ENCODE measurements around the gene ZRANB1.

Gene ZRANB1

DNA sequence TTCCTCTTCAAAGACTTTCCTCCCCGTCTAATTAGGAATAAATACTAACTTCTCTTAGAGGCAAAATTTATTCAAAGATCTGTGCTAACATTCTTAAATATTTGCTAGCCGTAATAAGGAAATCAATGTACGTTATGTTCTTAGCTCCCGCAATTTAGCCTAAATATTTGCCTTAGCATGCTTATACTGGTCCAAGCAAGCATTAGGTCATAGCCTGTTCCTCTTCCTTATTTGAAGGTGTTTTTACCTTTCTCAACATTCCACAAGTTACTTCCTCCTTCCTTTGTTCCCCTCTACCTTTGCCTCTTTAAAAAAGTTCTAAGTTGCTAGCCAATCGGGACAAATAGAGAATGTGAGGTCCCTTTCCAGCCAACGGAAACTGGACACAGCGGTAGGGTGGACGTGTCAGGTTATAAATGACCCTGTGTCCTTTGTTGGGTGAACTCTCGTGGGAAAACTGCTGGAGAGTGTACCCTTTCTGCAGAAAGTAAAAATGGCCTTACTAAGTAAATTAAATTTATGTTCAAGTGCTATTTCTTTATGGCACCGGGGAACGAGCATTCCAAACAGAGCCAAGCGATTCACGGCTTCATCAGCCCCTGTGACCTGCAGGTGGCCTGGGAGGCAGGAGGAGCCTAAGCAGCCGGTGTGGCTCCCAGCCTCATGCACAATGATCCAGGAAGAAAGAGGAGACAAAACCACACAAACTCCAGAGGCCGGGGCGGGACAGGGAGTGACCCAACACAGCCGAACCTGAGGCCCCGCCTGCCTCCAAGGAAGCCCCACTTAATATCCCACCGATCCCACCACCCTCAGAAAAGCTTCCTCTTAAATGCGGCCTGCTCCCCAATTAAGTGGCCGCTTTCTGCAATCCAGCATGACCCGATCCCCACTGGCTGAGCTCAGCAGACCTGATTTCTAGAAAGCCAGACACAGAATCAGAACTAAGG, 67.0 kb downstream of the ZRANB1 start:
- no peak for DNase-seq

DNA sequence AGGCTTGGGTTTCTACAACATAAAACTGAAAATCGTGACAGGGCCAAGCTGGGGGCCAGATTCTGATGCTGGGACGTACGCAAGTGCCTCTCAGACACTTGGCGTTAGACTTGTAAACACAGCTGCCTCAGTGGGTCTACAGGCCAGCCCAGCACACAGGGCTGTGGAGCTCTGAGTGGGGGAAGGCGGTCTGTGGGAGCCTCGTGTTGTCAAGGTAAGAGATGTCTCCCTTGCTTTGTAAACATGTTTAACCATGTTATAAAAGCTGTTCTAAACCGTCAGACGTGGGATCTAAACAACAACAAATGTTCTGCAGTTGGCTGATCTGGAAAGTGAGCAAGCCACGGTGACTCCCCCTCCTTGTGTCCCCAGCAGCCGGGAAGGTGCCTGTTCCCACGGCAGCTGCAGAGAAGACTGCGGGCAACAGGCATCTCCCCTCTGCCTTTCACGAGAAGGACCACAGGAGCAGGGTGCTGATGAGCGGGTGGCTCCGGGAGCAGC, 67.8 kb downstream of the ZRANB1 start:
- no peak for DNase-seq

DNA sequence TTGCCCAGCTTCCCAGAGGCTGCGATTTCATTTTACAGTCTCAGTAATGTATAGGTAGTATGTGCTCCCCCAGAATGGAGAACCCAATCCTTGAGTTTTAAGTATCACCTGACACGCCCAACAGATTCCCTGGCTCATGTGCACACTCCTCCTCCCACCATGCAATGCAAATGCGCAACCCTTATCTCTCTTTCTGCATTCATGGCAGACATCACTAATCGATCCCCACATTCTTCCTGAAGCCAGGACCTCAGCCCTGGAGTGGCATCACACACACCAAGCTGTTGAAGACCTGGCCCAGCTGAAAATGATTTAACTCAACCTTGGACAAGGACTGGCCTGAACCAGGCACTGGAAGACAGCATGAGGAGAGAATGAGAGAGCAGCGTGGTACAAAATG, 68.4 kb downstream of the ZRANB1 start:
- DNase-seq = no peak

DNA sequence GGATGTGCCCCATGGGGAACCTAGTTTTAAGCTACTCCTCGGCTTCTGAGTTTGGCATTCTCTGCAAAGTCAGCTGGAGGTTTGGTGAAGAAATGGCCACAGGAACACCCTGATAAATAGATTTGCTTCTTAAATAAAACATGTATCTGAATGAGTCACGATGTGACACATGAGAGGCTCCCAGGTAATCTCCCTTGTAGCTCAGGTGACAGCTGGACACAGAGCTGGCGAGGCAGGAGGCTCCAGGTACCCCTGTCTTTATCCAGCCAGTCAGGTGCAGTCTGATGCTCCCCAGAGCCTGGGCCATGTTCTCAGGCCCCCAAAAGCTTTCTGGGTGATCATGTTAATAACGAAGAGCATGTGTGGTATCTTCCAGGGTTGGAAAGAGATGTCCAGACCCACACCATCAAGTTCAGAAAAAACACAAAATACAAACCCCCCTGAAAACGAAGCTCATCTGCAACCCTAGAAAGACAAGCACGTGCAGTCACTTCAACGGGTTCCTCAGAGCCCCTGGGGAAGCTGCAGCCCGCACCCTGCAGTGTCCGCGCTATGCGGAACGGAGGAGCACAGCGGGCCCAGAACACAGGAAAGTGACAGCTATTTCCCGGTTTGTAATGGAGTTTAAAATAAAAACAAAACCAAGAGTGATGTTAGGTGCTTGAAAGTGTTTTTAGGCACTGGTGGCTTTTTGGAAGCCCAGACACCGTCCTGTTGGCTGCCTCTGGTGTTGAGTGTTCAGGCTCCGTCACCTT, 69.4 kb downstream of the ZRANB1 start:
- no peak for DNase-seq

DNA sequence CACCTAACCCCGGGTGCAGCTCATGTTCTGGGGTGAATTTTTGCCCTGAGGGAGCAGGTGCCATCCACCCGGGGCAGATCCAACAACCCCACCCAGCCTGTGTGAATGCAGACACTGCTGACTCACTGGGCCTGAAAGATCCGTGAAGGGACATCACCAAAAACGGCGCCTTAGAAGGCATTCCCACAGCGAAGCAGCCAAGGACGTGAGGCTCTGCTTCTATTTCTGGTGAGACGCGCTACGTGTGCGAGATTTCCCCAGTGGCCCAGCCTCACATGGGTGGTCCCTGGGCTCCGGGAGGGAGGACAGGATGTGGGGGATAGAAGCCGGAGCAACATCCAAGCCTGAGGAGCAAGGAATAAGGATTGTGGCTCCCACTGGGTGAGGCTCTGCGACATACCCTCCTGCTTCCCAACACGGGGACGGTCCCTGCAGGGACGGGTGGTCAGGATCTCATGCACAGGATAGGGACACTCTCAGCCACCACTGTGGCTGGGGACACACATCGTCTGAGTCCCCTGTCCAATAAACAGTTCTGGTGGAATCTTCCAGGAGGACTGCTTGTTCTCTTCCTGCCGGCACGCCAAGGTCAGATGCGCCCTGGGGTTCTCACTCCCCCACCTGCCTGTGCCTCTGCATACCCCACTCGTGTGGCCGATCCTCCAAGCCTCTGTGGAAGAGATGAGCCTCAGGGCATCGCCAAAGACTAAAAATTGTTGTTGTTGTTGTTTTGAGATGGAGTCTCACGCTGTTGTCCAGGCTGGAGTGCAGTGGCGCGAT, 70.2 kb downstream of the ZRANB1 start:
- DNase-seq = no peak

DNA sequence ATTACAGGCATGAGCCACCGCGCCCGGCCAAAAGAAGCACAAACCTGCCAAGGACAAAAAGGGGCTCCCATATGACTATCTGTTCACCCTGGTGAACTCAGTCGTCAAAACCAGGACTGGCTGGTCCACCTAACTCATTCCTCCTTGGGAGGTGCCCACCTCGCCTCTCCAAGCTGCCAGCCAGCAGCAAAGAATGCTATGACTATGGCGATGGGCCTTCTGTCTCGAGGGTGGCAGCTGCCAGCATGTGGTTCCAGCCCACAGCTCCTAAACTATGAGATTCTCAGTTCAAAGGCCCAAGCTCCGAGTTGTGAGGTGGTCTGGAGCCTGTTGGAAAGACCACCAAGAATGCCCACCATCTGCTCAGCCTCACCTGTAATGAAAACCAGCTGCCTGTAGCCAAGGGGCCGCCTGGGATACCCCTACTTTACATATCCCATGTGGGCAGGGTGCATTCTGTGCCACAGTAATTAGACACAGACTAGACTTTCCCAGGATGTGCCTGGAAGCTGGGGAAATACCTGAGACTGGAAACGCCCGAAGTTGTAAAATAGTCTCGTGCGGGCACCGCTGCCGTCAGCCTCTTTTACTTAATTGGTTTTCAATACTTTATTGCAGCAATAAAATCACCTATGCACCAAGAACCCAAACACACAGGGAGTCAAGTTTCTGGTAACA, 71.1 kb downstream of the ZRANB1 start:
- DNase-seq = no peak

DNA sequence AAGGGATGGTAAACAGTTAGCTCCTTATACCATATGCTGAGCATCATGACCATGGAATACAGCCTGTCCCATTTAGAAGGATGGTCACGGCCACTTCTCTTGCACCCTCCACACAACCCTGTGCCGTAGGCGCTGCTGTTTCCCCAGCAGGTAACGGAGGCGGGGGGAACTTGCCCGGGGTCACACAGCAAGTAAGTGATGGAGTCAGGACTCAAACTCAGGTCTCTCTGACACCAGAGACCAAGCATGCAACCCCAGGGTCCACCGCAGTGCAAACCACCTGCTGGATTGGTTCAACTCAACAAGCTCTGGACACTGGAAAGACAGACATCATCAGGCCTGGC, 71.6 kb downstream of the ZRANB1 start:
- DNase-seq = no peak

DNA sequence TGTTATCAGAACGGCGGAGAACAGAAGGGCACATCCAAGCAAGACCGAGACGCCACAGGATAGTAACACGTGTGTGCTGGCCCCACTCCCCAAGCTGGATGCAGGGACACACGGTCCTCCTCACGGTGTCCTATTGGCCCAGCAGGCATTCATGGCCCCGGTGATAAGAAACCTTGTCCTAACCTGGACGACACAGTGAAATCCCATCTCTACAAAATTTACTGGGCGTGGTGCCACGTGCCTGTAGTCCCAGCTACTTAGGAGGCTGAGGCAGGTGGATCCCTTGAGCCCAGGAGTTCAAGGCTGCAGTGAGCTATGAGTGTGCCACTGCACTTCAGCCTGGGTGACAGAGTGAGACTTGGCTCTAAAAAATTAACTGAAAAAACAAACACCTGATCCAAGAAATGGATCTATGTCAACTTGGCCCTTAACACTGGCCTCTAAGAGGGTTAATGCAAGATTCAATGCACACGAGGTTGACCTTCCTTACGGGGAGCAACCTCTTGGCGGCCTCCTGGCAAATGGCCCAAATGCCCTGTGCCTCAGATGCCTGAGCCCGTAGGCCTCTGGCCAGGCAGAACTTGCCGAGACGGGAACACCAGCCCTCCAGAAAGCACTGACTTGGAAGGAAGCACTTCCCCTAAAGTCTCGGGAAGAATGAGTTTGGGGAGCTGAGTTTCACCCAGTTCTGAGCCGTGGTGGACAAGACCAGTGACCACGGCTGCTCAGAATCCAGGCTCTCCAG, 72.3 kb downstream of the ZRANB1 start:
- DNase-seq = no peak

DNA sequence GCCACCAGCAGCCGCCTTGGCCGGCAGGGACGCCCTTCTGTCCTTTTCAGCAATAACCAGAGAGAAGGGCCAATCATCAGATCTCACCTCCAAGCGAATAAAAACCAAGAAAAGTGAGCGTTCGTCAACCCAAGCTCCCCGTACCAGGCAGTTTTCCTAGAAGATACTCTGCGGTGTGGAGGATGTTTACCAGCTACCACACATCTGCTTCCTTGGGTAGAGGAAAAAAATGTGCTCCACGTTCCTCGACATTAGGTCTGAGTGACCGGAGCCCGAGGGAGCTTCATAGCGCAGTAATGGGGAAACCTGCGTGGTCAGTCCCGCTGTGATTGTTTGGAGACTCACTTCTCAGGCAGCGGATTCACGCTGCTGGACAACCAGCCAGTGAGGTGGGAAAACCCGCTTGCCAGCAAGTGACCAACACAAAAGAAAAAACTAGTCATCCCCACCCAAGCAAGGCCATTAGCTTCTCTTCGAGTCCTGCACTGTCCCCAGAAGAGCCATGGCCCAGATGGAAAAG, 73.0 kb downstream of the ZRANB1 start:
- no peak for DNase-seq

DNA sequence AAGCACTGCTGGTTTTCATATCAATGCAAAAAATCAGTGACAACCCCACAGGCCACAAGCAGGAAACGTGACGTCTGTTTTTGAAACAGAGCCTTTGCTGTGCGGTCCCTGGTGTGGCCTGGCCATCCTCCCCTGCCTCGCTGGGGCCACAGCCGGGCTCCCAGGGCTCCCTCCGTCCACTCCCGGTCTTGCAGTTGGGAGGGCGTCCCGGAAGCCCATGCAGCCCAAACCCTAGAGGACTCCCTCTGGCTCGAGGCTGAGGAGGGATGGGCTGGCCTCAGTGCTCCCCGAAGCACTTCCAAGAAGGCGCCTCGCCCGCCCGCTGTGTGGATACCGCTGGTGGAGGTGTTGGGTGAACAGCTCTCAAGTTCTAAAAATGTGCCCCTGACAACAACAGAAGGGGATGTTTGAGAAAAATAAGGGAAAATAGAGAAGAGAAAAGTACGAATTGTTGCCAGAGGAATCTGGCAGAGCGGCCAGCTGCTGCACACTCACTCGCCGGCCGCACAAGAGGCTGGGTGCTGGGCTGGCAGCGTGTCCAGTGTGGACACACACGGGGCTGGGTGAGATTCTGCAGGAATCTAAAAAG, 73.5 kb downstream of the ZRANB1 start:
- no peak for DNase-seq

DNA sequence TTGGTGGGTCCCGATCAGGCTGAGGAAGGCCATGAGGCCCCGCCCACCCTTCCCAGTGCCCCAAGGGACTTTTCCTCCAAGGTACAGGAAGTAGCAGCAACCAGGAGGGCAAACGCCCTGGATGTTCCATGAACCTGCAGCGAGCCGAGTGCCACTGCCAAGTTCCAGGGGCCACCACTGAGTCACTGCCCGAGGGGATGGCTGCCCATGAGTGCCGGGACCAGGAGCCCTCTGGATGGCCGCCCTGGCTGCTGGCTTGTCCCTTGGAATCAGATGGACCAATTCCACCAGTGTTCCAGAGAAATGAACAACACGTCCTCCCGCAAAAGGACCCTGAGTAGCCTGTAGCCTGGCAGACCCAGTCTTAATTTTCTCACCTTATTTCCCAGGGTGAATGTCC, 74.2 kb downstream of the ZRANB1 start:
- DNase-seq = no peak

DNA sequence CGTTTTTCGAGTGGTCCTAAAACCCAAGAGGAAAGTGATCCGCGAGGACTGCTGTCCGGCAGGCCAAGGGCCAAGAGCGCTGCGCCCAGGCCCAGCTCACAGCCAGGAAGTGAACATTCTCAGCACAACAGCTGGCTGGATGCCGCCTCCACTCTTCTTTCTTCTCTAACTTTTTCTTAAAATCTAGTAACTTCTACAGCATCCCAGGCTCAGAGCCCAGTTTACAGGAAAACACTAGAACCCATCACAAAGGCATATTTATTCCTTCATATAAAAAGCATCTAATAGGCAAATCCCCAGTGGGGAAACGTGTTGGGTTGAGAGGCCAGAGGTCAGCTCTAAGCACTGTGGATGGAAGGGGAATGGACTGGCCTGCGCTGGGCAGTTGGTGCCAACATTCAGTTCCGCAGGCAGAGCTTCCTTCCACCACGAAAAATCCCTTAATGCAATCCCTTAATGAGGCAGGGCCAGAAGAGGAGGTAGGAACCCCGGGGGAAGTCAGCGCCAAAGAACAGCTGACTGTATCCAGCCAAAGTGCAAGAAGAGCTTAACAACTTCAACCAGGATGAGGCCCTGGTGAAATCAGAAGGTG, 74.8 kb downstream of the ZRANB1 start:
- no peak for DNase-seq

DNA sequence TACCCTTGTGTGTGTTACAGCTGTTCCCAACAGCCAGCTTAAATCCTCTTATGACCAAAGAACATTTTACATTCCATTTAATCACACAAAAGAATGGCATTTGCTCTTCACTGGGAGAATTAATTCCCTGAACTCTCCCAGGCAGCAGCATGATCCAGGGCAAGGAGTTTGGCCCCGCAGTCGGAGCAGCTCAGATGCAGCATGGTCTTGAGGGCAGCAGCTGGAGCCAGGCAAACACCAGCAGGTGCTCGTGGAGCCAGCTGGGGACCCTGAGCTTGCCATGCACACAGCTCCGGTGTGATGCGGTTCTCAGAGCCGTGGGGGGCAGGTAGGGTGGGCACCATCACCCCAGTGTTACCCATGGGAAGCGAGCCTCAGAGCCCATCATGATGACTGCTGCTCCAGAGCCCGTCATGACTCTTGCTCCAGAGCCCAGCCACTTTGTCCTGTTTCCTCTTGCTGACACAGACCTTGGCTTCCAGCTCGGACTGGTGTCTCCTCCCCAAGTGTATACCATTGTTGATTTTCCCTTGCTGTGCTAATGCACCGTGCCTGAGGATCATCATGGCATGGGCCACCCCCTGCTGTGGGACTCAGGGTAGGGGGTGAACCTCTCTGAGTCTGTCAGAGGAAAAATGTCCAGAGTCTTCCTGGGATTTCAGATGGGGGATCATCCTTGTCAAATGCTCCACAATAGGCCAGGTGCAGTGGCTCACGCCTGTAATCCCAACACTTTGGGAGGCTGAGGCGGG, 75.8 kb downstream of the ZRANB1 start:
- DNase-seq = no peak

DNA sequence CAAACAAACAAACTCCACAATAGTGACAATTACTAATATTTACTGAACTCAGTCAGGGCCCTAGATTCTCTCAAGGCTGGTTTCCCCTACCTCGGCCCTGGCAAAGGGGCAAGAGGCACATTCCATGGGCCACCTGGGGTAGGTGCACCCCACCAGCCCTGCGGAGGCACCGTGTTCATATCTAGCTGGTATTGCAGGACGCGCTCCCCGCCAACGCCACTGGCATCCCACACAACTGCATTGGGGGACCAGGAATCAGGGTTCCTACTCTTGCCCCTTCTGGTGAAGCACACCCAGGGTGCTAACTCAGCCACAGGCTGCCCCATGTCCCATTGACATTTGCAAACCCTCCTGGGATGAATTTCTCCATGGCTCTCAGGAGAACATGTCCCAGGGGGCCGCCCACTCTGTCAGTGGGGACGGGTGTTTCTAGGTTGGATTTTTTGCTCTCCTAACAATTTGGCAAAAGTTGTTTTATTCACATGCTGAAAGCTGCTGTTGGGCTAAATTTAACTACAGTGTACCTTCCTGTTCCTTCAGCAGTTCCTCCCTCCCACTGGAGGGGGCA, 76.7 kb downstream of the ZRANB1 start:
- no peak for DNase-seq

DNA sequence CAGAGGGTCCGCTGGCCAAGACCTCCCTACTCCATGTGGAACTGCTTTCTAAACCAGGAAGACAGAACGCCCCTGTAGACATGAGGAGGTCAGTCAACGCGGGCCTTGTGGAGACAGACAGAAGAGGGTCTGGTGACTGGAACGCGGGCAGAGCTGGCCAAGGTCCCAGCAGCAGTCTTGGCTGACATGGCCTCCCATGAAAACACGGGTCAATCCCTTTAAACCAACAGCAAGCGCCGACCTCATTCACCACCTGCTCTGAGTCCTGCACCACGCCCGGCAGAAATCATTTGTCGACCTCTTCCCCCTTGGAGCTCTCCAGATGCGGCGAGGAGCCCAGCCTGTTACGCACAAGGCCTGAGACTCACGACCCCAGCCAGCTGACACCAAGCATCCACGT, 78.5 kb downstream of the ZRANB1 start:
- no peak for DNase-seq

DNA sequence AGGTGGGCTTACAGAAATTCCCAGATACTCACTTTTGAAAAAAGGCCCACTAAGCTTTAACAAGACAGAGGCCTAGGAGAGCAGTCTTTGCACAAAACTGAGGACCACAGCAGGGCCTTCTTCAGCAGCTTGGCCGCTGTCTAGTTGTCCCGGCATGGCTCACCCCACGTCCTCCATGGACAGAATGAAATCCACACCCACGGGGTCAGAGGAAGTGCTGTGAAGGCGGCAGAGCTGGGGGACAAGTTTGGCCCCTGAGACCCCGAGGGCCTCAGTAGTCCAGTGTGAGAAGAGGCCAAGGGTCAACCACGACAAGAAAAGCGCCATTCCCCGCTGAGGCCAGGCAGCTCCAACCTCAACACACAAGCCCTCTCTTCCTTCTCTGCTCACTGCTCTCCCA, 78.9 kb downstream of the ZRANB1 start:
- DNase-seq = no peak

DNA sequence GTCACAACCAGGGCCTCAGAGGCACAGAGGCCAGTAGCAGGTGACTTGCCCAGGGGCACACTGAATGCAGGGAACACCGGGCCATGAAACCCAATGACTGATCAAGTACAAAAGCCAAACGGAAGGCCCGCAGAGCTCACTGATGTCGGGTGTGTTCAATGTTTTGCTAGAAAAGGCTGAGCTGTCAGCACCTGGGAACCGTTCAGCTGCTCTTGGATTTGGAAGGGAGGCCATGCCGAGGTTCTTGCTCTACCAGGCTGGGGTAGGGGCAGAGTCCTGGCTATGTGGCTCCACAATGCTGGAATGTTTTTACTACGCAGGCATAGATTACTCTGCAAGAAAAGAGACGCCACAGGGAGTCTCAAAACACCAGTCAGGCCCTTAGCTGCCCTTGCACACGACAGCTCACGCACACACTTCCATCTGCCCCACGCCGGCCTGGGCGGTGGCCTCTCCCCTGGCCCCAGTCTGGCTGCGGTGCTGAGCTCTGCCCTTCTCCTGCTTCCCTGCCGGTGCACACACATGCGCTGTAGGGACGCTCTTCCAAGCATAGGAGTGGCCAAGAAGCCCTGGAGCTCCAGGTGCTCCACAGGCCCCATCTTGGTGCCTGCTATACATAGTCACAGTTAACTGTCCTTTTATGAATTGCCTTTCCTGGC, 79.9 kb downstream of the ZRANB1 start:
- DNase-seq = no peak

DNA sequence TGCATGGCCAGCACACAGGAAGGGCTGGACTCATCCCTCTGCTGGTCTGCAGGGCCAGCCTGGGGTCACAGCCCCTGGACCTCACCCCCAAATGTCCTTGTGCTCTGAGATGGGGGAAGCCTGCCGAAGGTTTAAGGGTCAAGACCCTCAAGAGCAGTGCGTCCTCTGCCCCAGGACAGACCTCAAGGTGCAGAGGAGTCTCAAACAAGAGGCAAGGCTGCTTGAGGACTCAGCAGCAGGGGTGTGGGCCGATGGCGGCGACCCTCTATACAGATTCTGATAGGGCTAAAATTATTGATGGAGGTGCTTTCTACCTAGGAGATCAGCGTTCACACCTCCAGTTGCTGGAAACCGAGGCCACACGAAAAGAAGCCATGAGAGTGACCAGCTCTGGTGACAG, 80.7 kb downstream of the ZRANB1 start:
- DNase-seq = no peak

DNA sequence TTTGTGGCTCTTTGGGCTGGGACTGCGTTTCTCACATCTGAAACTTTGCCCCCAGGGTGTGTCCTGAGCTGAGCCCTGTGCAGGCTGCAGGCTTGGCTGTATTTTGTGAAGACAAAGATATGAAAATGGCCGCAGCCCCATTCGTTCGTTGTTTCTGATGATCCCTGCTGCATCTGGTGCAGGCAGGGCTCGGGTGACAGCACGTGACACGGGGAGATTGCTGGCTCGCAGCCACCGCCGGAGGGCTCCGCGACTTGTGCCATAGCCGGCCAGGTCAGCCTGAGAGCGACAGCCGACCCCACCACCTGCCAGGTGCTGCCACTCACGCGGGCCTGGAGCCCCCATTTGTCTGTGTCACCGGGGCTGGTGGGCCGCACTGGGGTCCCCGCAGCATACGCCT, 81.3 kb downstream of the ZRANB1 start:
- DNase-seq = no peak
